GM19467 (cell line): ENCODE data around the gene LAMTOR5.
"Not testable (repeated sequence)": the region's sequence is repeated elsewhere in the genome, so short reads cannot be mapped to it uniquely, and the experiment has no call there.

Source experiments
- ATAC-seq: cut with Tn5 transposase; IDR thresholded peaks from one replicate; pipeline ENCODE4 v1.9.1; 2021; ENCODE audit warnings: mild to moderate bottlenecking, moderate library complexity; ENCODE audit not compliant: unreplicated experiment

The LAMTOR5 gene

GRCh38 chr1:110407260-110408210 lies at the start of gene LAMTOR5:
TSS of gene LAMTOR5 (minus strand) at chr1:110407694. CDS start at chr1:110407620, 74 bp downstream.
- ATAC-seq, result peak; percentile 66

GRCh38 chr1:110457206-110457605 lies 49.7 kb upstream of the LAMTOR5 start:
- ATAC-seq, result no peak

GRCh38 chr1:110455151-110455550 lies 47.7 kb upstream of the LAMTOR5 start:
- ATAC-seq, result no peak

DNA sequence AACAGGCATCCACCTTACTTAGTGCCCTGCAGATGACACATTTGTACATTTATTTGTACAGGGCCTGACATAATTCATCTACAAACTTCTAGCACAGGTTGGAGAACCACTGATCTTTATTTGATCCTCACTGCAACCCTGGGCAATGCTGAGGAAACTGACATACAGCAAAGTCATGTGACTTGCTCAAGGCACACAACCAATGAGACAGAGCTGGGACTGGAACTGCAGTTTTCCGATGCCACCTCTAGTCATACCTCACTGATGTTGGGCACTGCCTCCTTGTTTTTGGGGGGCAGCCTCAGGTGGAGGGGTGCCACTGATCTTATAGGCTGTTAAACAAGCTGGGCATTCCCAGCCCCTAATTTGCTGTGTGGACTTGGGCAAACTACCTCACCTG lies 46.8 kb upstream of the LAMTOR5 start:
- ATAC-seq, result no peak

DNA sequence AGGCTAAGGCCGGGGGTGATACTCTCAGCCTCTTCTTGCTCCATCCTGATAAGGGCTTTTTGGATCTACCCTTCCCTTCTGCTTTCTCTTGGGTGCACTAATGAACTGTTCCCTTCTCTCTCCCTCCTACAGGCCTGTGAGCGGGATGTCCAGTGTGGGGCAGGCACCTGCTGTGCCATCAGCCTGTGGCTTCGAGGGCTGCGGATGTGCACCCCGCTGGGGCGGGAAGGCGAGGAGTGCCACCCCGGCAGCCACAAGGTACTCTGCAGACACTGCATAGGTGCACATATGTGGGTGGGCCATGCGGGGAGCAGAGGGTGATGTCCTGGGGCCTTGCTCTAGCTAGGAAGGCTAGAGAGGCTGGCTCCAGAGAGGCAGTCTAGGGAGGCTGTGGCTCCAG lies 46.3 kb upstream of the LAMTOR5 start:
- no peak for ATAC-seq

GRCh38 chr1:110452330-110452729 lies 44.8 kb upstream of the LAMTOR5 start:
- no peak for ATAC-seq

DNA sequence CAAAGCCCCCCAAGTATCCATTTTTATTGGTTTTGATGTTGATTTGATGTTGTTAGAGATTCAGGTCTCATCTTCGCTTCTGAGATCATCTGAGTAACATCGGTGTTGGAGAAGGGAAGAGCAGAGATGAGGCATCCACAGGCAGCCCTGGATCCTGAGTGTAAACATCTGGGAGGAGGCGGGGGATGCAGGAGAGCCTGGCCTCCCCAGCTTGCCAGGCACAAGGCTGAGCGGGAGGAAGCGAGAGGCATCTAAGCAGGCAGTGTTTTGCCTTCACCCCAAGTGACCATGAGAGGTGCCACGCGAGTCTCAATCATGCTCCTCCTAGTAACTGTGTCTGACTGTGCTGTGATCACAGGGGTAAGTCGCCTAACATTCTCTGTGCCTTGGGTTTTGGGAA lies 43.4 kb upstream of the LAMTOR5 start, which contains the start of gene PROK1:
Gene PROK1, plus strand, starts transcription at position 221 of the 400 bp plus-strand sequence. Its CDS starts 68 bp downstream, at position 289.
- ATAC-seq, result no peak

GRCh38 chr1:110449661-110450651 lies 42.5 kb upstream of the LAMTOR5 start:
- ATAC-seq, result no peak

- ATAC-seq, result no peak
These were observed 37.1 kb upstream of the LAMTOR5 start for GRCh38 chr1:110444561-110444960.

DNA sequence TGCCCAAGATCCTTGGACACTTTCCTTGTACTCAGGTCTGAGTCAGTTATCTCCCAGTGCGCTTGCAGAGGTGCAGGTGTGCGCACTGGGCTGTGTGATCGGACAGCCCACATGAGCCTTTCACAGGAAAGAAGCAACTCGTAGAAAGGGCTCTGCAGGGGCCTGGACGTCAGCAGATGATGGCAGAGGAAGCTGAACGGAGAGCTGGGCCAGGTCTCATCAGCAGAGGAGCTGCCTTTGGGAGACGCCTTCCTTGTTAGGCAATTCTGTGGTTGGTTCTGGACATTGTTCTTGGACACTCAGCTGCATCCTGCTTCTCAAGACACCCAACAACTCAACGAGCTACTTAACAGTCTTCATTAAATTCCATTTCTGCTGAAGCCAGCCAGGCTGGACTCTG lies 36.0 kb upstream of the LAMTOR5 start:
- ATAC-seq, result no peak

DNA sequence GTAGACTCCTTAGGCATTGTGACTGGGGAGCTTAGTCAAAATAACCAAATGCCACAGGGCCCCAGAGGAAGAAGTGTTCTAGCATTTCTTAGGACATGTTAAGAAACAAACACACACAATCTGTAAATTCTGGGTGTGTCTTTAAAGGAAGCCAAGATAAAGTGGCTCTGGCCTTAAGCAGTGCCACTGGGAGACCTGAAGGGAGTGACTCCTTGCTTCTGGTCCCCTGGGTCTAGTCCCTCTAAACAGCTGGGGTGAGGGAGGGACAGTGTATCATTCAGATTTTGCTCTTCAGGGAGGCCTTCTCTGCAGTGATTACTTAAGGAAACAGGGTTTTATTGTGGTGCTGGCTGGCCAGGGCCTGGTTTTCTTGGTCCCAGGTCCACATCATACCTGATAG lies 34.4 kb upstream of the LAMTOR5 start:
- ATAC-seq, result no peak

DNA sequence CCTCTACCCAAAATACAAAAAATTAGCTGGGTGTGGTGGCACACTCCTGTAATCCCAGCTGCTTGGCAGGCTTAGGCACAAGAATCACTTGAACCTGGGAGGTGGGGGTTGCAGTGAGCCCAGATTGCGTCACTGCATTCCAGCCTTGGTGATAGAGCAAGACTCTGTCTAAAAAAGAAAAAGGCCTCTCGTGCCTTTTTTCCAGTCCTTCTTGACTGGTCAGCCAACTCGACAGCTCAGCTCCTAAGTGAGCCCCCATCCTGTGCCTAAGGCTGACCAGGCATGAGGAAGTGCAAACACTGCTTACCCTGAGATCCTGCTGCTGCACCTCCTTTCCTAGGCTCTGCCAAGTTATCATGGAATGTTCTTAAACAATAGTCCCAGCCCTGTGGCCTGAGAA lies 33.4 kb upstream of the LAMTOR5 start:
- ATAC-seq, result no peak

DNA sequence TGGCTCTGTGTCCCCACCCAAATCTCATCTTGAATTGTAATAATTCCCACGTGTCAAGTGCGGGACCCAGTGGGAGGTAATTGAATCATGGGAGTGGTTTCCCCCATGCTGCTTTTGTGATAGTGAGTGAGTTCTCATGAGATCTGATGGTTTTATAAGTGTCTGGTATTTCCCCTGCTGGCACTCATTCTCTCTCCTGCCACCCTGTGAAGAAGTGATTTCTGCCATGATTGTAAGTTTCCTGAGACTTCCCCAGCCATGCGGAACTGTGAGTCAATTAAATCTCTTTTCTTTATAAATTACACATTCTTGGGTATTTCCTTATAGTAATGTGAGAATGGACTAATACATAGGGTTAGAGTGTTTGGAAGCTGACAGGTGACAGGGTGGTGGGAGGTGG lies 32.4 kb upstream of the LAMTOR5 start:
- not testable (repeated sequence) for ATAC-seq

GRCh38 chr1:110438893-110439292 lies 31.4 kb upstream of the LAMTOR5 start:
- no peak for ATAC-seq

DNA sequence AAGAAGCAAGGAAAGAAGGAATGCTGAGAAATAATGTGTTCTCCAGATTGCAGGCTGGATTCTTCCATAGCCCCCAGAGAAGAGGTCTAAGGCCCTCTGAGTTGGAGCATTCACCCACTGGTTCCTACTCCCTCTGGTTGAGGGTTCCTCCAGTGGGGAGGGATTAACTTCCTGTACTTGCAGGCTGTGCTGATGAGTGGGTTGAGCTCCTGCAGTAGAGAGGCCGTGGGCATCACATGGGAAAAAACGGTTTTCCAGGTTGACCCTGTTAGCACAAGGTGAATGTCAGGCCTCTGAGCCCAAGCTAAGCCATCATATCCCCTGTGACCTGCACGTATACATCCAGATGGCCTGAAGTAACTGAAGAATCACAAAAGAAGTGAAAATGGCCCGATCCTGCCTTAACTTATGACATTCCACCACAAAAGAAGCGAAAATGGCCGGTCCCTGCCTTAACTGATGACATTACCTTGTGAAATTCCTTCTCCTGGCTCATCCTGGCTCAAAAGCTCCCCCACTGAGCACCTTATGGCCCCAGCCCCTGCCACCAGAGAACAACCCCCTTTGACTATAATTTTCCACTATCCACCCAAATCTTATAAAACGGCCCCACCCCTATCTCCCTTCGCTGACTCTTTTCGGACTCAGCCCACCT lies 30.3 kb upstream of the LAMTOR5 start:
- not testable (repeated sequence) for ATAC-seq

DNA sequence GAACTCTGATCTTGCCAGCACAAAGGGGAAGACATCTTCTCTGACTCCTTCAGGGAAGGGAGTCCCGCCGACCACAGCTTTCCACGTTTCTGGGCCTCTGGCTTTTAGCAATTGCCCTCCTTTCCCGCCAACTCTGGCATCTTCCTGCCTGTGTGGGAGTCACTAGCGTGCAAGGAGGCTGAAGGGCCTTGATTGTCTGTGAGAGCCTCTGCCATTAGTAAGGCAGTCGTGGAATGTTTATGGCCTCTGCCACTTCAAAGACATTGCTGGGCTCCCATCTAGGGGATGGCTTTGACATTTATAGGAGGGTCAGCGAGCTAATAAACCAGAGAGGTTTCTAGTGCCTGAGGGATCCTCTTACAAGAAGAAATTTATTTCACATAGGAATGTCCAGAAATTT lies 29.1 kb upstream of the LAMTOR5 start:
- ATAC-seq, result no peak

GRCh38 chr1:110434946-110435345 lies 27.5 kb upstream of the LAMTOR5 start:
- no peak for ATAC-seq

DNA sequence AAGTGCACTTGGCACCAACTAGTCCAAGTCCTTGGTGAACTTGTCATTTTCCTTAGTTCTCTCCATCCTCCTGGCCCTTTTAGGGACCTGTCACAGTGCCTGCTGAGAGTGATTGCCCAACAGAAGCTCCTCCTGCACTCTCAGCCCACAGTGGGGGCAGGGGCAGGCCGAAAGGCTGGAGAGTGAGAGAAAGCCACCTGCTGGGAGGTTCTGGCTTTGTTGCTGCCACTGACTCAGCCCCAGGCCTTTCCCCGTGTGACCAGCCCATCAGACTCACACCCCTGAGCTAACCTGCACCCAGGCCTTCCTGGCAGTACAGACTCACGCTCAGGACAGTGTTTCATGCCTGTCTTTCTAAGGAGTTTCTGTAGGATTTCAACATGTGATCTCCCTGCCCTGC lies 26.3 kb upstream of the LAMTOR5 start:
- ATAC-seq, result no peak

DNA sequence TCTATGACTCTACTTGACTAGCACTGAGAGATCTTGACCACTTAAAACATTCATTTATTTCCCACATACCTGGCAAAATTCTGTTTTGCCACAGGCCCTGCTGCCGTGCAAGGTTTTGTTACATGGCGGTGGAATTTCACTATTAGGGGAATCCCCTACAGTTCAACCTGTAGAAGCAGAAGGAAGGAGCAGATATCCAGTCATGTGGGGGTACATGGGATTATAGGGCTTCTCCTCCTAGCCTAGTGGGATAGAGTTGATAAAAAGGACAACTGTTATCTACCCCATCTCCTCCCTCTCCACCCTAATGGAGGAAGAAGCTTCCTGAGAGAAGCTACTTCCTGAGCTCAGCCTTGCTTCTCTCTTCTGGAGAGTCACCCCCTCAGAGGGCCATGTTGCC lies 25.7 kb upstream of the LAMTOR5 start:
- no peak for ATAC-seq

- no peak for ATAC-seq
These were observed 23.4 kb upstream of the LAMTOR5 start for GRCh38 chr1:110430901-110431300.

- no peak for ATAC-seq
These were observed 22.9 kb upstream of the LAMTOR5 start for GRCh38 chr1:110430366-110430765.
